DOHH2 (cell line): ENCODE measurements around the gene CAPRIN2.

Source experiments
- H3F3A ChIP-seq: fragments of 200-600 bp; sonication (generic), shearing (Covaris generic); 2 replicates; pipeline ENCODE4 v1.6.0; 2016; ENCODE audit warnings: antibody characterized with exemption, mild to moderate bottlenecking; ENCODE audit not compliant: control insufficient read depth, insufficient read depth
- H3K27ac ChIP-seq: fragments of 200-600 bp; sonication (generic); 2 replicates; pipeline ENCODE4 v1.5.1; 2014; ENCODE audit warnings: low read depth, mild to moderate bottlenecking, low read length, moderate library complexity
- H3K27me3 ChIP-seq: fragments of 200-600 bp; sonication (generic); 2 replicates; pipeline ENCODE4 v1.6.1; 2014; ENCODE audit warnings: mild to moderate bottlenecking, low read length, mixed read lengths; ENCODE audit not compliant: control insufficient read depth
- H3K36me3 ChIP-seq: fragments of 200-600 bp; sonication (generic); 2 replicates; pipeline ENCODE4 v1.6.1; 2014; ENCODE audit warnings: mild to moderate bottlenecking, low read length, moderate library complexity, mixed read lengths; ENCODE audit not compliant: control insufficient read depth
- H3K4me1 ChIP-seq: fragments of 200-600 bp; sonication (generic); 2 replicates; pipeline ENCODE4 v1.6.1; 2014; ENCODE audit warnings: mild to moderate bottlenecking, low read length, mixed read lengths; ENCODE audit not compliant: control insufficient read depth
- H3K4me2 ChIP-seq: fragments of 200-600 bp; sonication (generic); 2 replicates; pipeline ENCODE4 v1.6.0; 2014; ENCODE audit warnings: mild to moderate bottlenecking, low read length, moderate library complexity
- H3K4me3 ChIP-seq: fragments of 200-600 bp; sonication (generic); 2 replicates; pipeline ENCODE4 v1.5.1; 2014; ENCODE audit warnings: mild to moderate bottlenecking, low read length, mixed read lengths
- H3K79me2 ChIP-seq: fragments of 200-600 bp; sonication (generic); 2 replicates; pipeline ENCODE4 v1.6.1; 2014; ENCODE audit warnings: mild to moderate bottlenecking, low read length, mixed read lengths; ENCODE audit not compliant: control insufficient read depth
- H3K9me2 ChIP-seq: fragments of 200-600 bp; sonication (generic); replicated peaks from 2 replicates; pipeline ENCODE4 v1.6.1; 2014; ENCODE audit warnings: mild to moderate bottlenecking, low read length, mixed read lengths; ENCODE audit not compliant: control insufficient read depth
- H3K9me3 ChIP-seq: fragments of 200-600 bp; sonication (generic); 2 replicates; pipeline ENCODE4 v1.6.1; 2014; ENCODE audit warnings: antibody characterized with exemption, low read length, mixed read lengths; ENCODE audit not compliant: control insufficient read depth, insufficient read depth
- H4K20me1 ChIP-seq: fragments of 200-600 bp; sonication (generic); 2 replicates; pipeline ENCODE4 v1.6.0; 2014; ENCODE audit warnings: low read depth, mild to moderate bottlenecking, antibody characterized with exemption, low read length, moderate library complexity; ENCODE audit not compliant: control insufficient read depth, insufficient read depth
- CTCF ChIP-seq: fragments of 200-600 bp; sonication (generic); IDR thresholded peaks from one replicate; pipeline ENCODE4 v1.5.1; 2014; ENCODE audit warnings: antibody characterized with exemption, mild to moderate bottlenecking, low read depth, low read length; ENCODE audit not compliant: poor library complexity, severe bottlenecking
- EZH2phosphoT487 ChIP-seq: fragments of 200-600 bp; sonication (generic); IDR thresholded peaks from 2 replicates; pipeline ENCODE4 v1.6.1; 2017; ENCODE audit warnings: borderline replicate concordance, mild to moderate bottlenecking, antibody characterized with exemption, low read length, moderate library complexity, mixed read lengths

Gene CAPRIN2

GRCh38 chr12:30707613-30708342 lies 47.0 kb downstream of the CAPRIN2 start:
- TF ChIP-seq EZH2phosphoT487 (no peak), CTCF (no peak)
- no peaks in the 10 kb centered on the region for H3K9me3 ChIP-seq
- H3K36me3 ChIP-seq, result no peaks in the 10 kb centered on the region
- no peaks in the 10 kb centered on the region for H4K20me1 ChIP-seq
- no peaks in the 10 kb centered on the region for H3K79me2 ChIP-seq
- no peaks in the 10 kb centered on the region for H3K9me2 ChIP-seq
- H3K27ac ChIP-seq, result no peak overlapping the region
- H3F3A ChIP-seq, result no peaks in the 10 kb centered on the region
- no peaks in the 10 kb centered on the region for H3K4me1 ChIP-seq
- H3K4me3 ChIP-seq, result no peak overlapping the region
- H3K4me2 ChIP-seq, result no peak overlapping the region
- H3K27me3 ChIP-seq, result no peaks in the 10 kb centered on the region

- Histone ChIP-seq H3F3A (no peaks in the 10 kb centered on the region), H3K27me3 (no peaks in the 10 kb centered on the region), H3K79me2 (no peaks in the 10 kb centered on the region), H4K20me1 (no peaks in the 10 kb centered on the region), H3K9me3 (no peaks in the 10 kb centered on the region), H3K36me3 (no peaks in the 10 kb centered on the region), H3K27ac (no peak overlapping the region), H3K4me1 (no peaks in the 10 kb centered on the region), H3K9me2 (no peaks in the 10 kb centered on the region), H3K4me2 (no peak overlapping the region), H3K4me3 (no peak overlapping the region)
- TF ChIP-seq CTCF (no peak), EZH2phosphoT487 (no peak)
Observed at GRCh38 chr12:30706476-30706875, 48.3 kb downstream of the CAPRIN2 start.

GRCh38 chr12:30701056-30701455 lies 53.7 kb downstream of the CAPRIN2 start:
- no peak overlapping the region for H3K4me3 ChIP-seq
- no peaks in the 10 kb centered on the region for H3K9me2 ChIP-seq
- H3K27ac ChIP-seq, result no peak overlapping the region
- no peaks in the 10 kb centered on the region for H4K20me1 ChIP-seq
- peaks cover 6% of the 10 kb centered on the region for H3K4me1 ChIP-seq
- TF ChIP-seq CTCF (no peak), EZH2phosphoT487 (no peak)
- no peaks in the 10 kb centered on the region for H3F3A ChIP-seq
- no peaks in the 10 kb centered on the region for H3K9me3 ChIP-seq
- no peak overlapping the region for H3K4me2 ChIP-seq
- H3K36me3 ChIP-seq, result no peaks in the 10 kb centered on the region
- no peaks in the 10 kb centered on the region for H3K27me3 ChIP-seq
- H3K79me2 ChIP-seq, result no peaks in the 10 kb centered on the region; the same call in 1 of the 2 replicates
